BJ (cell line): Measurements from ENCODE around the gene LRMDA. TPM values are rescaled to one million over a fixed set of nuclear protein-coding genes. Genes with fewer than 3 reads are reported as not detected.

Experiments
- CTCF ChIA-PET: fragments of 350-600 bp; formaldehyde crosslinking; extraction: SDS; loops from one replicate; lab custom pipeline; 2021; ENCODE audit warnings: antibody characterized with exemption, inconsistent platforms; lab: Yijun Ruan, JAX
- POLR2A ChIA-PET: fragments of 300-600 bp; sonication (Branson Sonifier 250); formaldehyde crosslinking; extraction: SDS; loops from one replicate; lab custom pipeline; 2021; ENCODE audit warnings: antibody characterized with exemption; lab: Charles Lee
- DNase-seq: peaks from one replicate; pipeline ENCODE4 v3.0.0-alpha.2; 2011; ENCODE audit warnings: low read depth
- H3K27me3 ChIP-seq: 2 replicates; pipeline ENCODE4 v1.6.0; 2011; ENCODE audit warnings: low read length; ENCODE audit not compliant: control insufficient read depth, insufficient read depth
- H3K36me3 ChIP-seq: 2 replicates; pipeline ENCODE4 v1.5.1; 2011; ENCODE audit warnings: low read length; ENCODE audit not compliant: control insufficient read depth, insufficient read depth
- H3K4me3 ChIP-seq: 2 replicates; pipeline ENCODE4 v1.5.1; 2011; ENCODE audit warnings: low read depth, mild to moderate bottlenecking, control low read depth, low read length
- CTCF ChIP-seq: IDR thresholded peaks from 2 replicates; pipeline ENCODE4 v1.5.1; 2011; ENCODE audit warnings: low read depth, mild to moderate bottlenecking, control low read depth, inconsistent platforms, low read length, moderate library complexity; ENCODE audit not compliant: insufficient read depth
- polyA plus RNA-seq: library from polyadenylated mRNA; depleted of rRNA; stranded (reverse); fragments of >200 nt; gene quantifications from 2 replicates; pipeline ENCODE4 v1.2.3, GENCODE V29; 2011

Gene LRMDA
- polyA plus RNA-seq, 1 experiment: not detected

- POLR2A ChIA-PET: no interaction called here
- TF ChIP-seq CTCF: no peak
- no peak for DNase-seq
- Histone ChIP-seq H3K4me3 (no peak overlapping the region), H3K27me3 (no peaks in the 10 kb centered on the region), H3K36me3 (no peaks in the 10 kb centered on the region)
- CTCF ChIA-PET: interaction anchor here (1.2 kb wide), 1 partner anchor 8 kb away, joined by 3 read pairs; no protein-coding TSS in a partner anchor
Observed at GRCh38 chr10:76150139-76150875, 718.9 kb downstream of the LRMDA start.

- Histone ChIP-seq H3K27me3 (no peaks in the 10 kb centered on the region), H3K4me3 (no peak overlapping the region), H3K36me3 (no peaks in the 10 kb centered on the region)
- TF ChIP-seq CTCF: no peak
- DNase-seq: no peak
- POLR2A ChIA-PET: no interaction called here
- CTCF ChIA-PET: no interaction called here
Observed at GRCh38 chr10:76150876-76151288, 719.5 kb downstream of the LRMDA start.

GRCh38 chr10:76152186-76152585, 720.8 kb downstream of the LRMDA start:
- DNase-seq: no peak
- TF ChIP-seq CTCF: no peak
- POLR2A ChIA-PET: no interaction called here
- CTCF ChIA-PET: no interaction called here
- H3K4me3 ChIP-seq: no peak overlapping the region
- no peaks in the 10 kb centered on the region for H3K36me3 ChIP-seq
- H3K27me3 ChIP-seq: no peaks in the 10 kb centered on the region

- Histone ChIP-seq H3K27me3 (no peaks in the 10 kb centered on the region), H3K36me3 (no peaks in the 10 kb centered on the region), H3K4me3 (no peak overlapping the region)
- no peak for DNase-seq
- CTCF ChIA-PET: interaction anchor here (1.1 to 1.6 kb wide), 2 partner anchors 10 to 14 kb away, joined by 3 to 5 read pairs; no protein-coding TSS in a partner anchor
- POLR2A ChIA-PET: no interaction called here
- no peak for TF ChIP-seq CTCF
Observed at GRCh38 chr10:76155961-76156360, 724.5 kb downstream of the LRMDA start.

- Histone ChIP-seq H3K27me3 (no peaks in the 10 kb centered on the region), H3K4me3 (no peak overlapping the region), H3K36me3 (no peaks in the 10 kb centered on the region)
- CTCF ChIA-PET: interaction anchor here (0.5 to 0.9 kb wide), 2 partner anchors 360 to 398 kb away, joined by 3 to 5 read pairs; no protein-coding TSS in a partner anchor
- no peak for TF ChIP-seq CTCF
- POLR2A ChIA-PET: no interaction called here
- DNase-seq: no peak
Observed at GRCh38 chr10:76160446-76161300, 729.2 kb downstream of the LRMDA start.
